Stimulated activated CD8-positive, alpha-beta memory T cell treated with anti-CD3 and anti-CD28 coated beads, Interleukin-12 subunit alpha, Interleukin-12 subunit beta, amount 100 ng/mL, for 4 hours (primary cell): ENCODE measurements around the gene PTPRN2.

Experiments used
- DNase-seq: peaks from one replicate; pipeline ENCODE4 v3.0.0-alpha.2; 2020; ENCODE audit warnings: low read depth

Gene PTPRN2

DNA sequence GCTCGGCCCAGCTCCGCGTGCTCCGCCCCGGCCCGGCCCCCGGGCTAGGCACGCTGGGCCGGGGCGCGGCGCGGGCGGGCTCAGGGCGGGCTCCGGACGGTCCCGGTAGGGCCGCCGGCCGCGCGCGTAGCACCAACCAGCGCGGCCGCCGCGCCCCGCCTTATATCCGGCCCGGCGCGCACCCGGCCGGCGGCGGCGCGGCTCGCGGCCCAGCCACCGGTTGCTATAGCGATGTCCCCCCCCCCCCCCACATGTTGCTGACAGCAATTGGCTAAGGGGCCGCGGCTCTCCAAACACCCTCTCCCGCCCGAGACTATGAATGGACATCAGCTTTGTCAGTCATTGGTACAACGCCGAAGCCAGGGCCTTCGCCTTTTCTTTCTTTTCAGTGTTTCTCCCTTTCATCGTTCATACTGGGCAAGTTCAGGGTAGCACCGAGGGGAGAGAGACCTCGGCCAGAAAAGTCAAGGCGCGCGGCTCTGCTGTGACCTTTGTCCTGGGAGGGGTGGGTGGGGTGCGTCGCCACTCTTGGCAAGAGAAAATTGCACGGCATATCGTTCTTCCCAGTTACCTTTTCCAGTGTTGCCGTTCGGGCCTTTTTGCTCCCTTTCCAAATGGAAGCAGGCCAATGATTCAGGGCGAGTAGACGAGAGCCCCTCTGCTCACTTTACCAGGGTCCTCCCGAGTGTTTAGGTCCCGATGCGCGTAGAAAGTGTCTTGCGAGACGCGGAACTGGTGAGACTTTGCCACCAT is 896.6 kb downstream of the PTPRN2 start:
- no peak for DNase-seq

DNA sequence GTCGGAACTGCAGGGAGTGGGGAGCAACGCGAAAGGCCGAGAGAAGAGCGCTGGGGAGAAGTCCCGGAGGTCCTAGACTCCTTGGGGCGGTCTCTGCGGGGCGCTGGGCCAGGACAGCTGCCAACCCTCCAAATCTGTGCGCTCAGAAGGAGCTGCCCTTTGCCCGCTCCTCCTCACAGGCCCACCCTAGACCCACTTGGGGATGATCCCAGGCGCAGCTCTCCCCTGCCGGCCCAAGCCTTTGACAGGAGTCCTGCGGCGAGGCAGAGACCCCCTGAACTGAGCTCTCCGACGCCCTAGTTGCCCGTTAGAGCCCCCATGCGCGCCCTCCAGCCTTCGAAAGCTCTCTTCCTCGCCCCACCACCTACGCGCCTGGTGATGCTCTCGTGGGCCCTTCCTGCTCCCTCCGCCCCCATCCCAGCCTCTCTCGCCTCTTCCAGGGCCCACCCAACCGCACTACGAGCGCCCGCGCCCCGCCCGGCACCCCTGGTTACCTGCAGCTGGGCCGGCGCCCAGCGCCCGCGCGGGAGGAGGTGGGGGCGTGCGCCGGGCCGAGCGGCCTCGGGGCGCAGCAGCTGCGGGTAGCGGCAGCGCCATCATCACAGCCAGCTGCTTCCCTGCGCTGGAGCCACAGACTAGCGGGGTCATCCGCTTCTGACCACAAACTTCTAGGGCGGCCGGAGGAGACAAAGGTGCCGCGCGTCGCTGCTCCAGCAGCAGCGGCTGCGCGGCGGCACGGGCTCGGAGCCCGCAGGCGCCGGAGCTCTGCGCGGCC is 897.4 kb downstream of the PTPRN2 start:
- no peak for DNase-seq

DNA sequence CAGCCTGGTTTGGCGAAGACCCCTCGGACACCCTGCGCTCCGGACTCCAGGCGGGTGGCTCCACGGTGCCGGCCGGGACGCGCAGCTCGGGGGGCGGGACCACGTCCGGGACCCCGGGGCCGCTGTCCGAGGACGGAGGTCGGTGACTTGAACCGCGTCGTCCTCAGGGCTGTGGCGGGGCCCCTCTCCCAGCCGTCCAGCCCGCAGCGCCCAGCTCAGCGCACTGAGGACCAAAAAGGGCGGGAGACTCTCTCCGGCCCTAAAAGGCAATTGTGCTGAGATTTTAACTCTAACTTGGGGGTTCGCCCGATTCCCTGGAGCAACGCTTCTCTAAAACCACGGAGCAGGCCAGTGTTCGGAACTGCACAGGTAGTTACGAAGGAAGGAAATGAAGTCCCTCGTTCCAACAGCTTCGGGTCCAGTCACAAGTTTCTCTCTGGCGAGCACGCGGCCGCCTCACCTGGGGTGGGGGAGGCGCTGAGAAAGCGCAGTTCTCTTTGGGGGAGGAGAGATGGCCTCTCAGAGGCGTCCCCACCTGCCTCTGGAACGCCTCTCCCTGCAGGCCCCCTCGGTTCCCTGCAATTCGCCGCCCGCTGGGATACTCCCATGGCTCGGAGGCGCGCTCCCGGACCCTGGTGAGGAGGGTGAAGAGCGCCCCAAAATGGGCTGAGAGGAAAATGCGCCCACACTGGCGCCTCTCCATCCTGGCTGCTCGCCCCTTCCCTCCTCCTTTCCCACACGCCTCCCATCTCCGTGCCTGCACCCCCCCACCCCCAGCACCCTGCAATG is 898.2 kb downstream of the PTPRN2 start:
- no peak for DNase-seq

DNA sequence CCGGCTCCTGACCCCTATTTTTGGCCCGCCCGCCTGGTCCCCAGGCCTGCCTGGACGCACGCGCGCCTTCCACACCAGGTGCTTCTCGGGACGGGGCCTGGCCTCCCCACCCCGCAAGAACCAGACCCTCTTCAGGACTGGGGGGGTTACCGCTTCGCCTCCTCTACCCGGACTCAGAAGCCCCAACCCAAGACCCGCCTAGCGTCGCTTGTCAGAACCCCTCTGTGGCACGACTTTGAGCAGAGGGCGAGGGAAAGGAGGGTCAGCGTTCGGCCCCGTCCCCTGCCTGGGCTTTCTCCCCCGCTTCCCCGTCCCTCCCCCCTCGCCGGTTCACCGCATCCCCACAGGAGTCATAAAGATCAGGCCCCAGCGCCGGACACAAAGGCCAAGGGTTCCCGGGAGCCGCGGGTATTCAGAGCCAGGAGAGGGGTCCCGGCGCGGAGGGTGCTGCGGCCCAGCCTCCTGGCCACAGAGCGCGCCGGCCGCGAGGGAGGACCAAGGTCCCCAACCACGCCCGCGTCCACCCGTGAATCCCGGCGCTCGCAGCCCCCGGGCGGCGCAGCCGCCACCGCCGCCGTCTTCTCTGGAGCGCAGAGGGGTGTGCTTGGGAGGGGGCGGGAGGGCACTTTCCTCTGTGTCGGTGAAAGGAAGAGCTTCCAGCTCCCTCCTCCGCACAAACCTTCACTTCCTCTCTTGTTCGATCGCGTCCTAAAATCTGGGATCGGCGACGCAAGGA is 898.9 kb downstream of the PTPRN2 start:
- DNase-seq, result no peak

DNA sequence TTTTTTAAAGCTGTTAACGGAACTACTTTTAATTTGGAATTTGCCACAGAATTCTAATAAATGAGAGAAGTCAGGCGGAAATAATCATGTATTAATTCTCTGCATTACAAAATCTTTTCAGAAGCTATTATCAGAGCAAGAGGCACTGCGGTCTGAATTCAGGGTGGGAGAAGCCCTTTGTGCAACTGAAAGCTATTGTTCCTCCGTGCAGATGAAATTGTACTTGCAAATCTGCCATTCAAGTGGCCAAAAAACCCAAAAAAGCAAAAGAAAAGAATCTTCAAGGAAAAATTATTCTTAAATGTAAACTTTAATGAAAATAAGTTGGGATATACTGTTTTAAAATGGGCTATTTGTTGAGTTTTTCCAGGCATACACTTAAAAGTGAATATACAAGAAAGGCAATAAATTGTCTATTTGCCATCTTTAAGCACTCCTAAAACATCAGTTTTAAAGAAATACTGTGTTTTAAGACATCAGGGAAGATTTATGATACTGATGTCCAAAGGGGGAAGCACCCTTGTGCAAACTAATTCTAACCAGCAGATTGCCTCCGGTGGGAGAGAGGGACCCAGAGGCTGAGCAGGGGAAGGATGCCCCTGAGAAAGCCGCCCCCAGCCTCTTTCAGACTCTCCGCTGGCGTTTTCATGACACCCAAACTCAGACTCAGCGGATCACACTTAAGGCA is 899.6 kb downstream of the PTPRN2 start:
- DNase-seq, result no peak

DNA sequence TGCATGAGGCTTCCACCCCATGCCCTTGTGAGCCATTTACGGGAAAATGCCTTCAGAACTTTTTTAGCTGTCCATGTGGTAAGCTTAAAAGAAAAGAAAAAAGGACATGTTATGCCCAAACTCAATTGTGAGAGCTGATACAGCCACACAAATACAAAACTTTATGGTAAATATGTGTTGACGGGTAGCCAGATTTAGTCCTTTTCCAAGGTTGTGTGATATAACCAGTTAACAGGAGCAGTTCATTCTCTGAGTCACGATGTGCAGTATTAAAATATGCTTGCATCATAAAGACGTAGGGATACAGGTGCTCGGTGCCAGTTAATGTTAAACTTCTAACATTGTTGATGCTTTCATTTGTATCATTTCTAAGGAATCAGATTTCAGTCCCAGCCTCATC is 900.5 kb downstream of the PTPRN2 start:
- DNase-seq, result no peak

DNA sequence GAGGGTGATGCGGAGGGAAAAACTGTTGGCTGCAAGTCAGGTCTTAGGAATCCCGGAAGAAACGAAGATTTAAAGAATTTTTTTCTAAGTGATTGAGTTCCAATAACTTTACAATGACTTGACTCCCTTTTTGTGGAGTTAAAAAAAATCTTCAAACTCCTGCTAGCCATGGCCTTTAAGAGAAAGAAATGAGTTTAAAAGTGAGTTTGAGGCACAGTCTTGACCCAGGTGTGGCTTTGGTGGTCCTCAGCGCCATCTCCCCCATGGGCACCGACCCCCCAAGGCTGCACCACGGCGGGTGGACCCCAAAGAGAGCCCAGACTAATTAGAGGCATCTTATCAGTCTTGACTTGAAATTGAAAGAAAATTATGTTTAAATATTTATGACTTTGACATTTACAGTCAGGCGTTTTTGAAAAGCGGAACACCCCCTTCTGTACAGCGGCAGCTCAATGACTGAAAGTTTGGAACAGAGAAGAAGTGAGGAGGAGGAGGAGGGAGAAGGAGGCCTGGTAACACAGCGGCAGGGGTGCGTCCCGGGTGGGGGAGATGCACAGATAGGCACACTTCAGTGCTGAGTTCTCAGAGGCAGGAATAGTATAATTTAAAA is 901.2 kb downstream of the PTPRN2 start:
- no peak for DNase-seq

DNA sequence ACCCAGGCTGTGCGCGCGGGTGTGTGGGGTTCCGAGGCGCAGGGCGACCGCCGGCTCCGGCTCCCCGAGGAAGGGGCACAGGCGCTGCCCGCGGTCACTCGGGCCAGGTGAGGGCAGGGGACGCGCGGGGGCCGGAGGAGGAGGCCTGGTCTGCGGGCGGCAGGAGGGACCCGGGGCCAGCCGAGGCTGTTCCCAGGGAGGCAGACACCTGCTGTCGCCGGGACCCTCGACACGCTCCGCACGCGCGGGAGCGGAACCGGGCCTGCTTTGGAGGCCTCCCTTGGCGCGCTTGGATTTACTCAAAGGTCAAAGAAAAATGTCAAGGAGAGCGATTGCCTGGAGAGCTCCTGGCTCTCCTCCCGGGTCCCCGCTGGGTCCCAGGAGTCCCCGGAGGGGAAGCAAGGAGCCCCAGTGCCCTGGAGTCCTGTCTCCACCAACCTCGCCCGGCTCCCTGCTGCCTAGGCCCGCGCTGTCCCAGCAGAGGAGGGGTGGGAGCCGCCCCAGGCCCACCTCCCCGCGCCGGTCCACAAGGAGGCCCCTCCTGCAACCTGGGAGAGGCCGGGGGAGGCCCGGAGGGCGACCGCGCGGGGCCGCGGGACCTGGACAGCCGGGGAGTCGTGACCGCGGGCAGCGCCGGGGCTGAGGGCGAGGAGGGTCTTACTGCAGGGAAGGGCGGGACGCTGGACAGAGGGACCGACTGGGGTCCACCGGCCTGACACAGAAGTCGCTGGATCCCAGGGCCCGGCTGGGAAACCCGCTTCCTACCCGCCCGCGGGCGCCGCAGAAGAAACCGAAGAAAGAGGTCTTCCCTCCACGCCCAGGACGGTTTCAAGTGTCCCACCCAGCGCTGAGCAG is 902.0 kb downstream of the PTPRN2 start:
- DNase-seq, result no peak

DNA sequence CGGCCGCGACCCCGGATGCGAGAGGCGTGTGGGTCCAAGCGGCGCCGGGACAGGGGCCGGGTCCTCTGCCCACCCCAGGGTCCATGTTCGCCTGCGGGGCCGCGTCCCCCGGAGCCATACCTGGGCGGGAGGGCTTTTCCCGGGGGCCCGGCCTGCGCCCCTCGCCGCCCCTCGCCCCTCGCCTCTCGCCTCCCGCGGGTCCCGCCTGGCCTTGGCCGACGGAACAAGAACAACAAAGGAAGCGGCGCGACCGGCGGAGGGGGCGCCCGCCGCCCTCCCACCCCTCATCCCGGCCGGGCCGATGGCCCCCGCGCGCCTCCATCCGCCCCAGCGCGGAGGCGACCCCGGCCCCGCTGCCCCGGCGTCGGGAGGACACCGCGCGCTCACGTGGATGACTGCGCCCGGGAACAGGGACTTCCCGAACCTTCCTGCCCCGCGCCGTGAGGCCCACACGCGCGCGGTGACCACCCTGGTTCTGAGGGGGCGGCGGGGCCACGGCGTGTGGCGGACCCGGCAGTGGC is 902.7 kb downstream of the PTPRN2 start:
- DNase-seq, result no peak

DNA sequence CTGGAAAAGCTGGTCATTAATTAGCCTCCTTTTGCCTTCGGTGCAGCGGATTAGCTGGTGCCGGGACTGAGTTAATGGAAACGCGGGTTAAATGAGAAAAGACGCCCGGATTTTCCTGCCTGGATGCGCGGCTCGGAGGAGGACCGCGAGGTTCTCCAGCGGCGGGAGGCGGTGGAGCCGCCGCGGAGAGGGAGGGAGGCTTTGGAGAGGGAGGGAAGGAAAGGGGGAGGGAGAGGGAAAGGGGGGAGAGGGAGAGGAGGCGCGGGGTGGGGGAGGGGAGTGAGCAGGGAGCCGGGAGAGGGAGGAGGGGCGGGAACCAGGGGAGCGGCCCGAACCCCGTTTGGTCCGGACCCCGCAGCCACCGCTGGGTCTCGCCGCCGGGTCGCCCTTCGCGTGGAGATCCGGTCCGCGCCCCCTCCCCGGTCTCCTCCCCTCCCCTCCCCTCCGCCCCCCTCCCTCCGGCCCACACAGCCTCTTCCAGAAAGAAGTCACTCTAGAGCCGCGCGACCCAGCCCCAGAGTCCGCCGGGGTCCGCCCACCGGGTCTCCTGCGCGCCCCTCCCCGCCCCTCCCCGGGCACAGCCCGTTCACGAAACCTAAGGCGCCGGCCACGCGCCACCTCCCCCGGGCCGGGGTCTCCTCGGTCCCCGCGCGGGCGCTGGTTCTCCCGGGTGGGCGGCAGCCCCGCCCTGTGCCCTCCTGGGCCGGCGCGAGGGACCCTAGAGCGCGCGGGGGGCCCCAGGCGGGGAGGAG is 903.3 kb downstream of the PTPRN2 start:
- DNase-seq, result no peak

DNA sequence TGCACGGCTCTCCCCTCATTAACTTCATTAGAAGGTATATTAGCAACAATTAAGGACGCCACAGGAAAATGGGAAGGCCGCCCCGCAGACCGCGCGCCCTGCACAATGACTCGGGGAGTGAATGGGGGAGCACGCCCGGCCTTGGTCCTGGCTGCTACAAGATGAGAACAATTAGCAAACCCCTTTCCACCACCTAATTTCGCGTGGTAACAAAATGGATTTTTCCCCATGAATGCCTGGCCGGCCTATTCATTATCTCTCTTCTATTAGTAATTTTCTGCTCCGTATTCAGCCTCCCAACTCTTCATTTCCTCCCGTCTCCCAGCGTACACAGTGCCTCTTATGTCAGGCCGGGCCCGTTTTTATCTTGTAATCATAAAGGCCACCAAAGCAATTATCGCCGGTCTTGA is 903.9 kb downstream of the PTPRN2 start:
- DNase-seq, result no peak

DNA sequence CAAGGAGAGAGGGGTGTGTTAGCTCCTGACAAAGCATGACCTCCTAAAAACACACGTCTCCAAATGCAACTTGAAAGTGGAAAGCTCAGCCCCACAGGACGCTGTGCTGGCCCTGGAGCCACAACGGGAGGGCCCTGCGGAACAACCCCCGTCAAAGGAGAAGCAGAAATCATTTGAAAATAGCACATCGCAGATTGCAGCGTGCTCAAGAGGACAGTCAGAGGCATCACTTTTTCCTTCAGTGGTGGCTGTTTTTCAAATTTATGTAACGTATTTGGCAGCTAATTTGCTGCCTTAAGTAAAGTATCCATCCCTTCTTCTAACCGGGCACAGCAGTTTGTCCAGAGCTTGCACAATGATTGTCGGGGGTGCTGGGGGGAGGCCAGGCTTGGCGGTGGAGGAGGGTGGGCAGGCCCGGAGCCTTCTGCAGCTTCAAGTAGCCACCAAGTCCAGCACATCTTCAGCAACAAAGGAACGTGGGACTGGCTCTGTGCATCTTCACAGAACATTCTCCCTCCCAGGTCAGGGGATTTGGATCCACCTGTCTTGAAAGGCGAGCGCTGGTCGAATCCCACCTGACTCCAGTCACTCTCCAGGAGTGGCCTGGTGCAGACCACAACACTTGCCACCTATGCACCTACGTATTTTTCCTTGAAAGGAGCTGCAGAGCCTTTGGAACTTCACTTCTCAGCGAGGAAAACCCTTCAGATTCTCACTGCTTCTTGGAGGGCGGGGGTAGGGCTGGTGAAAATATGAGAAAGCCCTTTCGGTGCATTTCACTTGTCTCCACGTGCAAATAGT is 904.5 kb downstream of the PTPRN2 start:
- no peak for DNase-seq

DNA sequence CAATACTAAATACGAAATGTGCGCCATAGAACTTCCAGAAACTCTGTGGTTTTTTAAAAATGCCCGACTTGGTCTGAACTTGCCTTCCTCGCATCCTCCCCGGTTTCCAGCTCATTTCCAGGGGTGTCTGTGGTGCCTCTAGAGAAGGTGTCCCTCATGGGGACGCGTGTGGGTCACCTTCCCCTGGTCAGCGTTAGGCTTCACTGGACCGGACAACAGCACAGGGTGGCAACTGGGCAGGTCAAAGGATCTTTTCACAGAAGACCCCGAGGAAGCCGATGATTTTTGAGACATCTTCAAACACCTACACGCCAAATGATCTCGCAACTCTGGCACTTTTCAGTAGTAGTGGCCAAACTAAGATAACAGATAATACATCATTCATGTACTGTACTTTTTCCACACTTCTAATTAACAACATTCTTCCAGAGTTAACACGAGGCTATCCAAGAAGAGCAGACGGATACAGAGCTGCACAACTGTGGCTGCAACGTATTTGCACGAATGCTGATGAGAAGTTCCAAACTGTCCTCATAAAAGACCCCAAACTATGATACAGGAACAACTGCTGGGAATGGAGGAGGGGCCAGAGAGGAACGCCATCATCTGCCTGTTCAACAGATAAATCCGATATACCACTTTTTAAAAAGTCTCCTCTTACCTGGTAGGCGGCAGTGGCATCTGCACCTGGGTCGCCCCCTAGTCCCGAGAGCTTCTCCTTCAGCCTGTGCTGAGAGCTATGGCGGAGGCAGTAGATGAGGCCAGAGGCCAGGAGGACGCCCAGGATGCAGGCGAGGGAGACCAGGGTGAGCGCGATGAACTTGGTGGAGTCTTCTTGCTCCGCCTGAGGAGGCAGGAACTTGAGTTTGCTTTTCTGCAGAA is 905.3 kb downstream of the PTPRN2 start:
- DNase-seq, result no peak

DNA sequence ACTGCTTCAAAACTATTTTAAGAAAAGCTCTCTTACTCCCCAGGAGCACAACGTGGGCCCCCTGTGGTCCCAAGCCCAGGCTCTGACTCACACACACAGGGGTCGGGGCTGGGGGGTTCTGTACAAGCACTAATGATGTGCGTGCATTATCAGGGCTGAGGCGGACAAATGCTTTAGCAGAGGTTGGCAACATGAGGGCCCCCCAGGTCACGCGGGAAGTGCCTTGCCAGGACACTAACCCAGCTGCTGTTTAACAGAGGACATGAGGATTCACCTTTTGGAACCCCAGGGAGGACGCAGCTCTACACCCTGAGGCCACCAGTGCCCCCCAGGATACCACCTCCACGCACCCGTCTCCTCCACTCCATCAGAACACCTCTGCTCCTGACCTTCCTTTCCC is 908.0 kb downstream of the PTPRN2 start:
- DNase-seq, result no peak

DNA sequence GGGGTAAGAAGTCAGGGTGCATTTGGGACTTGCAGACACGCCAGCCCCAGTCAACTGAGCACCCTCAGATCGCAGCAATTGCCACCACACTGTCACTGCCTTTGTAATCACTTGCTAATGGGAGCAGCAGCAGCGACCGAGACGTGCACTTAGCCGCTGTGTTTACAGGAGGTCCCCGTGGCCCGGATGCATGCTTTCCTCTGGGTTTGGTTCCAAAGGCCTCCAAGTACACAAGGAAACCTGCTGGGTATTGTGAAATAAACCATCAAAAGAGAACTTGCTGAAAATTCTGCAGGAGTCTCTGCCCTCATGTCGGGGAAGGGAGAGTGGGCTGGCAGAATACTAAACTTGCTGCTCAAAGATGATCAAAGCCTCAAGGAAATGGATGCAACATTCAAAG is 909.1 kb downstream of the PTPRN2 start:
- no peak for DNase-seq

DNA sequence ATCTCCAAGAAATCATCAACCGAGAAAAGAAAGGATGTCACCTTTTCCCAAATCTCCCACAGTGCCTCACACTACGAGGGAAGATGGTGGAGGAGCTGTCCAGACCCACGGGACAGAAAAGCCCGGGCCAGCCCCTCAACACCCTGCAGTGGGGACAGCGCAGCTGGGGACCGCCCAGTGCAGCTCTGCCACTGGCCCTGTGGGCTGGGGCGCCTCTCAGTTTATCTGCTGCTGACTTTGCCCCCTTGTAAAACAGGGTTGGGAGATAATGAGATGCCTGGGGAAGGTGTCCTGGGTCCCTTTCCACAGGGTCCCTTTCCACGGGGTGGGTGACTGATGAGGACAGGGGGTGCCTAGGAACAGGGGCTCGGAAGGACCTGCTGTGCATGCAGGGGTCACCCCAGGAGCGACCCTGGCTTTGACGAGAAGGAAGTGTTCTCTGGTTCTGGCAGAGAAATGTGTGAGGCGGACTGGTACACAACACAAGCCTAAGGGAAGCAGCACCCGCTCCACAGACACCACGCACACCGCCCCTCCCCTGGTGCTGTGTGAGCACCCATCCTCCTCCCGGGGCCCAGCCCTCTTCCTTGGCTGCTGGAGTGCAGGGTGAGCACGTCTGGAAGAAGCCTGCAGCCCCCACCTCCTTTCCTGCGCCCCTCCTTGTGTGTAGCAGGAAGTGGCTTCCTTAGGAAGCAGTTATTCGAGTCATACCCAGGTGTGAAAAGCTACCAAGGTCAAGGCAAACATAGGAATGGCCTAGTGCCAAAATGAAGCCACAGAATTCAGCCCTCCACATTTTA is 911.0 kb downstream of the PTPRN2 start:
- no peak for DNase-seq
